Measurements from ENCODE around the gene MMEL1.
"Not testable (repeated sequence)": the region's sequence is repeated elsewhere in the genome, so short reads cannot be mapped to it uniquely, and the experiment has no call there.

The MMEL1 gene

DNA sequence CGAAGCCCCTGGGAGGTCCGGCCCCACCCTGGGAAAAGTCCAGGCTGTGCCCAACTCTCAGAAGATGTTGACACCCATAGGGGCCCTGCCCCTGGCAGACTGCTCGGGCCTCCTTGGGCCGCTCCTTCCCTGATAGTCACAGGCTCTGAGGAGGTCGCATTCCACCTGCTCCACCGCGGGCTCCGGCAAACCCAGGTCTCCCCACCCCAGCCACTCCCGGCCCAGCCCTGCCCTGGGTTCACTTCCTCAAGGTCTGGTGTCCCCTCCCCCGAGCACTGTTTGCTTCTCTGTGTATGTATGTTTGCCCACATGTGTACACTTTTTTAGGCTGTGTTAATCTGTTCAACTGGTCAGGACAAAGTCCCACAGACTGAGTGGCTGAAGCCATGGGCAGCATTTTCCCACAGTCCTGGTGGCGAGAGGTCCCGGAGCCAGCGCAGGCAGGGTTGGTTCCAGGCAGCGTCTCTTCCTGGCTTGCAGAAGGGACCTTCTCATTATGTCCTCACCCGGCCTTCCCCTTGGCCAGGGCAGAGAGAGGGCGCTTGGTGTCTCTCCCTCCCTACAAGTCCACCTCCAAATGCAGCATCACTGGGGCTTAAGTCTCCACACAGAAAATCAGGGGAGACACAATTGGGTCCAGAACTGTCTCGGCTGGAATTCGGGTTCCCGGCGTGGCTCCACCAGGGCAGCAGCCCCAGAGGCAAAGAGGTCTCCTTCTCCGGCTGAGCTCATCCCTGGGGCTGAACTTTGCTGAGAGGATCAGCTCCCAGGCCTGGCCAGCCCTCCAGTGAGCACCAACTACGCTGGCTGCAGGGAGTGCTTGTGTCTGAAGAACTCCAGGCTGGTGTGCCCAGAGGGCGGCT is 56.8 kb downstream of the MMEL1 start:
- no peak overlapping the region for H3K4me3 ChIP-seq (ENCODE audit: low read depth, low read length)

DNA sequence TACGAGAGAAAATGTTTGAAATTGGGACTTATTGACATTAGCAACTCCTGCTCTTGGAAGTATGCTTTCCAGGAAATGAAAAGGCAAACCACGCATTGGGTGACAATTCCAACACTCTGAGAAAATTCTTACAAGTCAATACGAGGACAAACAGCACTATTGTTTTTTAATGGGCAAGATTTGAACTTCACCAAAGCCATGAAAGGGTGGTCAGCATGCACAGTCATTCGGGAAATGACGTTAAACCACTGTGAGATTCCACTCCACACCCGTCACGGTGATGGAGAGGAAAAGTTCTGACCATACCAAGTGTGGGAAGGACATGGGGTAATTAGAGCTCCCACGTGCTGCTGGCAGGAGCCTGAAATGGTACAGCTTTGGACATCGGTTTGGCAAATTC is 58.5 kb downstream of the MMEL1 start:
- no peak overlapping the region for H3K4me3 ChIP-seq (ENCODE audit: low read depth, low read length)

DNA sequence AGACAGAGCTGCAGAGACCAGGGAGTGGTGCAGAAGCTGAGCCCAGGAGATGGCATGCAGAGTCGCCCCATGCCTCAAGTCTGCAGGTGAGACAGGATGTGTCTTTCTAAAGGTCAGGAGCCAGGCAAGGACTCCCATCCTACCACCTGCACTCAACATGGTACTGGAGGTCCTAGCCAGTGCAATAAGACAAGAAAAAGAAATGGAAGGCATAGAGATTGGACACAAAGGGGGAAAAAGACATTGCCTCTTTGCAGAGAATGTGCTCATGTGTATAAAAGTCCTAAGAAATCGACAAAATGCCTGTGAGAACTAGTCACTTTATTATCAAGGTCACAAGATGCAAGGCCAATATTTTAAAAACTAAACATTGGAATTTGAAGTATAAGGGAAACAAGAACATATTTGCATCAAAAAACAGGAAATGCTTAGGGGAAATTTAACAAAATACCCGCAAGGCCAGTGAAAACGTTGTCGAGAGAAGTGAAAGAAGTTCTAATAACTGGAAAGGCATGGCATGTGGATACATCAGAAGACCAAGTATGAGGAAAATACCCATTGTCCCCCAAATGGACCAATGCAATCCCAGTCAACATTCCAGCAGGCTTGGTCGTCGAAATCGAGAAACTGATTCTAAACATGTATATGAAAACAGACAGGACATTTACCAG is 59.4 kb downstream of the MMEL1 start:
- no peak overlapping the region for H3K4me3 ChIP-seq (ENCODE audit: low read depth, low read length)

DNA sequence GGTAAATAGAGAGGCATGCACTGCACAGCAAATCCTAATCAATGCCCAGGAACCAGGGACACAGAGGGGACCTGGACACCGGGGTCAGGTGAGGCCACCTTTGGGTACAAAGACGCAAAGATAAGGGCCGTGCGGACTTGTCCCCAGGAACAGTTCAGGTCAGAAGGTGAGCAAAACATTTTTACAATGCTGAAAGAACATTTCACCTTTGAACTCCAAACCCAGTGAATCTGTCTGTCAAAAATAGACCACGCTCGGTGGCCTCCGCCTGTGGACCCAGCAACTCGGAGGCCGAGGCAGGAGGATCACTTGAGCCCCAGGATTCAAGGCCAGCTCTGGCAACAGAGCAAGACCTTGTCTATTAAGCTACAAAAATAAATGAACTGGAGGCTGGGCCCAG is 61.5 kb downstream of the MMEL1 start:
- H3K4me3 ChIP-seq (ENCODE audit: low read depth, low read length): no peak overlapping the region

- no peak overlapping the region for H3K4me3 ChIP-seq (ENCODE audit: low read depth, low read length)
These were observed 62.5 kb downstream of the MMEL1 start for GRCh38 chr1:2570332-2570731.

DNA sequence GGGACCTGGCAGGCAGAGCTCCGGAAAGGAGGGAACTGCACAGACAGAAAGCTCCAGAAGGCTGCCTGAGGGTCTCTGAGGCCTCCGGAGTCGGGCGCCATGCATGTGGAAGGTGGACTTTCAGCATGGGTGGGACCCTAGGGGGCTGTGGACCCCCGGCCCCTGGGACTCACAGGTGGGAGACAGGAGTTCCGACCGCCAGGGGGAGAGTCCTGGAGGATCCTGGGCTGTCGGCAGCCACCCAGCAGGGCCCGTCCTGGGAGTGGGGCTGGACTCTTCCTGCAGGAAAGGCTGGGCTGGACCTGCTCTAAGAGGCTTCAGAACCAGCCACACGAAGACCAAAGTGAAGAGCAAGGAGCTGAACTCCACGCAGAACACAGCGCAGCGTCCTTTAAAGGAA is 63.1 kb downstream of the MMEL1 start:
- not testable (repeated sequence) for H3K4me3 ChIP-seq (ENCODE audit: low read depth, low read length)

- H3K4me3 ChIP-seq (ENCODE audit: low read depth, low read length): no peak overlapping the region
These were observed 63.8 kb downstream of the MMEL1 start for GRCh38 chr1:2569060-2569459.

GRCh38 chr1:2568187-2568816 is 64.5 kb downstream of the MMEL1 start:
- H3K4me3 ChIP-seq (ENCODE audit: low read depth, low read length): not testable (repeated sequence)

DNA sequence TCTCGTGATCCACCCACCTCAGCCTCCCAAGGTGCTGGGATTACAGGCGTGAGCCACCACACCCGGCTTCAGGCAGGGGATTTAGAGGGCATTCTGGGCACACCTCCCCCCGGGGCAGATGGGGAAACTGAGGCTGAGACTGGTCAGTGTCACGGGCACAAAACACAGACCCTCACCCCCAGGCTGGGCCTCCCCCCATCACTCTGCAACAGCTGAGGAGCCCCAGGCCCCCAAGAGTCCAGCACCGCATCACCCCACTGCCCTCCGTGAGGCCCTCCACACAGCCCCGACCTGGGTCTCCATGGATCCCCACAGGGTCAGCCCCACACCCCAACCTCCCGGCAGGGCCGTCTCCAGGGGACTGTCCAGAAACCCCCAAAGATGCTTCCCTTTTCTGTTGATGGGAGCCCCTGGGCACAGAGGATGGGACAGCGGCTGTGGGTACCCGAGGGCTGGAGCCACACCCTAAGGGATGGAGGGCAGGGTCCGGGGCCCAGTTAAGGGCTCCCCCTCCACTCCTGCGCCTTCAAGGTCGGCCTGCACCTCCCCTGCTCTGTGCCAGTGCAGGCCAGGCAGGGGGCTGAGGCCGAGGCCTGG is 65.6 kb downstream of the MMEL1 start:
- no peak overlapping the region for H3K4me3 ChIP-seq (ENCODE audit: low read depth, low read length)

GRCh38 chr1:2566101-2567045 is 66.4 kb downstream of the MMEL1 start:
- H3K4me3 ChIP-seq (ENCODE audit: low read depth, low read length): no peak overlapping the region

GRCh38 chr1:2564815-2565374 is 67.9 kb downstream of the MMEL1 start:
- no peak overlapping the region for H3K4me3 ChIP-seq (ENCODE audit: low read depth, low read length)

GRCh38 chr1:2564006-2564814 is 68.6 kb downstream of the MMEL1 start:
- no peak overlapping the region for H3K4me3 ChIP-seq (ENCODE audit: low read depth, low read length)

GRCh38 chr1:2563205-2563604 is 69.6 kb downstream of the MMEL1 start:
- no peak overlapping the region for H3K4me3 ChIP-seq (ENCODE audit: low read depth, low read length)

DNA sequence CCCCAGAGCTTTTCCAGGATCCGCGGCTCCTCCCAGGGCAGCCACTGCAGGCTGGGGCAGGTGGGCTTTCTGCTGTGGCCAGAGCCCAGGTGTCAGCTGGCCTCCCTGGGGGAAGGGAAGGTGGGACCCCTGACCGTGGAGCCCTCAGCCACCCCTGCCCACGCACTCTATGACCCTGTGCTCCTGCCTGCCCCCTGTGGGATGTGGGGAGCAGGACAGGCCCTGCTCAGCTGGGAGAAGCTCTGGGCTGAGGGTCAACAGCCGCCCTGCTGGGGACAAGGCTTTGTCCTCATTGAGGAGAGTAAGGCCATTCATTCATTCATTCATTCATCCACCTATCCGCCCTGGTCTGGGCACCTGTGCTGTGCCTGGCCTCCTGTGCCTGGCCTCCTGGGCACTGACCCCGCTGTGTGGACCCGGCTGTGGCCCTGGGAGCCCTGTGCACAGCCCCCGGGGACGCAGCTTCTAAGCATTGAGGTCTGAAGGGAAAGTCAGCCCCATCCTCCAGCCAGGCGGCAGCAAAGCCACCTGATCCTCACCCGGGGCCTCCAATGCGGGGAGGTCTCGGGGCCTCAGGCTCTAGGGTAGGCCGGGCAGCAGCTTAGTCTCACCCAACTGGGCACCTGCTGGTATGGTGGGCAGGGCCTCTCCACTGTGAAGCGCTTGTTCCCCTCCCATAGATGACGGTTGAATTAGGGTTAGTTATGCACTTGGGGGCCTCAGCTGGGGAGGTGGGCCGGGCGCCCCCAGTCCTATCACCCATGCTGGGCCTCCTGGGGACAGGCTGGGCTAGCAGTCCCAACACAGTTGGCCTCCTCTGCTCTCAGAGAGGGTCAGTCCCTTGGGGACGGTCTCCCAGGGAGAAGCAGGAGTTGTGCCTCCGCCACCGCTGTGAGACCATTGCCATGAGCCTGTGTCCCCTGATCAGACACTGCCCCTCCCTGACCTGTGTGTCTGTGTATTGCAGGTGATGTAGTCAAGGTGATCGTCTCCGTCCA is 70.6 kb downstream of the MMEL1 start:
- no peak overlapping the region for H3K4me3 ChIP-seq (ENCODE audit: low read depth, low read length)

DNA sequence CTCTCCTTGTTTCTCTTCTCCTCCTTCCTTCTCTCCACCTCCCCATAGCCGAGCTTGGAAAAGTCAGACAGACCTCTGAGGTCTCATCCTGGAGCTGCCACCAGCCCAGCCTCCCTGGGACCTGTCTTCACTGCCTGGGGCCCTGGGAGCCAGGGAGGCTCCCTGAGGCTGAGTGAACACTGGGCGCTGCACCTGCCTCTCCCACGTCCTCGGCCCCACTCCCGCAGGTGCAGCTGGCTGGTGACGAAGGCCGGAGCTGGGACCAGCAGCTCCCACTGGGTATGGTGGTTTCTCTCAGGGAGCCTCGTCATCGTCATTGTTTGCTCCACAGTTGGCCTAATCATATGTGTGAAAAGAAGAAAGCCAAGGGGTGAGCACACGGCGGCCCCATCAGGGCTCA is 71.4 kb downstream of the MMEL1 start:
- H3K4me3 ChIP-seq (ENCODE audit: low read depth, low read length): no peak overlapping the region

- H3K4me3 ChIP-seq (ENCODE audit: low read depth, low read length): no peak overlapping the region
These were observed 72.3 kb downstream of the MMEL1 start for GRCh38 chr1:2560299-2561073.

DNA sequence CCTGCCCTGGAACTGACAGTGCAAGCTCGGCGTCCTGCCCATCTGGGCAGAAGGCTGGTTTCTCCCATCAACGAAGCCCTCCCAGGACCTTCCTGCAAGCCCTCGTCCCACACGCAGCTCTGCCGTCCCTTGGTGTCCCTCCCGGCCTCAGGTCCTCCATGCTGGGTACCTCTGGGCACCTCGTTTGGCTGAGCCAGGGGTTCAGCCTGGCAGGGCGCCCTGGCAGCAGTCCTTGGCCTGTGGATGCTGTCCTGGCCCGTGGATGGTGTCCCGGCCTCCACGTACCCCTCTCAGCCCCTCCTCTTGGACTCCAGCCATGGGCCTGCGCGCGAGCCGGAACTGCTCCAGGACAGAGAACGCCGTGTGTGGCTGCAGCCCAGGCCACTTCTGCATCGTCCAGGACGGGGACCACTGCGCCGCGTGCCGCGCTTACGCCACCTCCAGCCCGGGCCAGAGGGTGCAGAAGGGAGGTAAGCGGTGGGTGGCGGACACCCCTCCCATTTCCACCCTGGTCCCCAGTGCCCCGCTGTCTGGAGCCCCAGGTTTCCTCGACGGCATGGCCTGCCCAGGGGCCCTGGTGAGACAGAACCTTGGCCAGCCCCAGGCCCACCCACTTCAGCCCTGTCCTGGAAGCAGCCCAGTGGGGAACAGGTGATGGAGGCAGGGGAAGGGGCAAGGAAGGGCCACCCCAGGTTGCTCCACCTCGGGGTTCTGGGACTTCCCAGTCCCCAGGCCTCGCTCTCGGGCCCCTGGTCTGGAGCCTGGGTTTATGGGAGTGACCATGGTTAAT is 73.1 kb downstream of the MMEL1 start:
- H3K4me3 ChIP-seq (ENCODE audit: low read depth, low read length): no peak overlapping the region

All from iPS-11a (cell line).